HT-29 (cell line): ENCODE results near the gene NR1D1. TPM values are rescaled to one million over a fixed set of nuclear protein-coding genes. Genes with fewer than 3 reads are reported as not detected.

Source experiments
- DNase-seq: peaks from one replicate; pipeline ENCODE4 v3.0.0-alpha.2; 2015; ENCODE audit warnings: low spot score
- total RNA-seq: library from RNA; depleted of rRNA; stranded (reverse); fragments of >200 nt; shearing (Covaris generic); gene quantifications from 2 replicates; pipeline ENCODE4 v1.2.3, GENCODE V29; 2014

NR1D1 gene
- total RNA-seq, 1 experiment from 2014 or later = 25.7 TPM

- DNase-seq = no peak
Measured at GRCh38 chr17:40097087-40097486, 3.3 kb downstream of the NR1D1 start.

GRCh38 chr17:40095944-40096791 lies 4.2 kb downstream of the NR1D1 start:
- no peak for DNase-seq

GRCh38 chr17:40095351-40095943 lies 4.9 kb downstream of the NR1D1 start:
- no peak for DNase-seq

GRCh38 chr17:40094874-40095273 lies 5.5 kb downstream of the NR1D1 start:
- DNase-seq = no peak

DNA sequence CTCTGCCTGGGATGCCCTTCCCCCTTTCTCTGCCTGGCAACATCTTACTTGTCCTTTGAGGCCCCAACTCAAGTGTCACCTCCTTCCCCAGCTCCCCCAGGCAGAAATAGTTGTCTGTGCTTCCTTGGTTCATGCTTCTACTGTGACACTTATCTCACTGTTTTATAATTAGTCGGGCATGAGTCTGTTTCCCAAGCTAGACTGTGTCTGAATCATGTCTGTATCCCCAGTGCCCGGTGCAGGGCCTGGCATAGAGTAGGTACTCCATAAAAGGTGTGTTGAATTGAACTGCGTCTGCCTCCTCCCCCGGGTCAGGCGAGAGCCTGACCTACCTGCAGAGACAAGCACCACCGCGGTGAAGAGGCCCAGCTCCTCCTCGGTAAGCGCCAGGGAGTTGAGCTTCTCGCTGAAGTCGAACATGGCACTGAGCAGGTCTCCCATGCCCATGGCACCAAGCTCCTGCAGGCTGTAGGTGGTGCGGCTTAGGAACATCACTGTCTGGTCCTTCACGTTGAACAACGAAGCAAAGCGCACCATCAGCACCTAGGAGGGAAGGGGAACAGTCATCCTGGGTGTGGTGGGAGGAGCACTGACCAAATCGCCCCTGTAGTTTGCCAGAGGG lies 6.7 kb downstream of the NR1D1 start:
- DNase-seq = no peak

- DNase-seq = no peak
Measured at GRCh38 chr17:40093005-40093579, 7.3 kb downstream of the NR1D1 start.

- DNase-seq = no peak
Measured at GRCh38 chr17:40092581-40092980, 7.8 kb downstream of the NR1D1 start.

DNA sequence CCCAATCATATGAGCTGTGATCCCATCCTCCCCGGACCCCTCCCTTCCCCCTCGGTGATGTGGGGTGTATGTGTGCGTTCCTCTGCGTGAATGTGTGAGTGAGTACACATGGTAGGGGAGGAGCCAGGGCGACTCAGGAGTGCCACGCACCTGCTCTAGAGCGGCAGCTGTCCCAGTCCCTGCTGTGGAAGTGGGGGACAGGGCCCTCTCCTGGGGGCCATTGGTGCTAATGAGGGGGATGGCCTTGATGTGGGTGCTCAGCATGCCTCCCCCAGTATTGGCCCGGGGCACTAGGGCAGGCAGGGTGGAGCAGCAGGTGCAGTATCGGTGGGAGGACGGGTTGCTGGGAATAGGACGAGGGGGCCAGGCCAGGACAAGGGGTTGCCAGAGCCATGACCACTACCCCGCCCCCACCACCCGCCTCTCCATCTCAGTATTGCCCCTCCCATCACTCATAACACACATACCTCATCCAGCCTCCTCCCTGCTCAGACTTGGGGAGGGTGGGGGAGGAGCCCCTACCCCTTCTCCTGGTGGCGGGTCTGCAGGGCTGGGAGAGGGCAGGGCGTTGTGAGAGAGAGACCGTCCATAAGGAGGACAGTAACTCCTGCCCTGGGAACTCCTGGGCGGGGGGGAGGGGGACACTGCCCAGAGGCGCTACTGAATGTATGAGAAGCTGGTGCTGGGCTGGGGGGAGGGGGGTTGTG lies 8.5 kb downstream of the NR1D1 start:
- DNase-seq = no peak

DNA sequence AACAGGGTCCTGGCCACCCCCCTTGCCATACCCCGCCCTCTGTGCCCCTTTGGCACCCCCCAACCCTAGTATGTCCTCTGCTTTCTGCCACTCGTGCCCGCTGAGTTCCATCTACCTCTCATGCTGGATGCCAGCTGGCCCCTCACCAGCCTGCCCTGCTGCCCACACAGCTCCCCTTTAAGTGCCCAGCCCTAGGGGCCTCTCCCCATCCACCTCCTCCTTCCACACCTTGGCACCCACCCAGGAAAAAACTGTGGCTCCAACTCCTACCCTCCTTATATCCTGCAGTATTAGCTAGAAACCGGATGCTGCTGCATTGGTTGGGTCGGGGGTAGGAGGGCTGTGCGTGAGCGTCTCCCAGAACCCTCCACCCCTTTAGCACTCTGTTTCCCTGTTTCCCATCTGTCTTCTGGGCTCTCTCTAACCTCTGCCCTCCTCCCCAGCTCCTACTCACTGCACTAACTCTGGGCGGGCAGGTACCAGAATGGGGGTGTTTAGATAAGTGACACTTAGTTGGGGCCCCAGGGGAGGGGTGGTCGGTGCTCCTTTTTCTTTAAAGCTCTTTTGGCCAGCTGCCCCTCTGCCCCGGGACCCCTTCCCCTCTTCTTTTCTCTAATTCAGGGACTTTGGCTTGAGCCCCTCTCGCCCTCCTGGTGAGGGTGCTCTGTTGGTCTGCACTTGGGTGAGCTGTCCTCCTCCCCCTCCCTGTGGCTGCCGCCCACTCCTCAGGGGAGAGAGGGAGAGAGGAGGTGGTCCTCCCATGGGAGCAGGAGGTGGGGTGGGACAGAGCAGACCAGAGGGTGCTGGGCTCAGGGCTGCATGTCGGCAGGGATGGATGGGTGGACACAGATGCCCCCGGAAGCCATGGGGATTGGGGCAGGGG lies 9.9 kb downstream of the NR1D1 start:
- no peak for DNase-seq

GRCh38 chr17:40089077-40089895 lies 11.1 kb downstream of the NR1D1 start:
- no peak for DNase-seq

DNA sequence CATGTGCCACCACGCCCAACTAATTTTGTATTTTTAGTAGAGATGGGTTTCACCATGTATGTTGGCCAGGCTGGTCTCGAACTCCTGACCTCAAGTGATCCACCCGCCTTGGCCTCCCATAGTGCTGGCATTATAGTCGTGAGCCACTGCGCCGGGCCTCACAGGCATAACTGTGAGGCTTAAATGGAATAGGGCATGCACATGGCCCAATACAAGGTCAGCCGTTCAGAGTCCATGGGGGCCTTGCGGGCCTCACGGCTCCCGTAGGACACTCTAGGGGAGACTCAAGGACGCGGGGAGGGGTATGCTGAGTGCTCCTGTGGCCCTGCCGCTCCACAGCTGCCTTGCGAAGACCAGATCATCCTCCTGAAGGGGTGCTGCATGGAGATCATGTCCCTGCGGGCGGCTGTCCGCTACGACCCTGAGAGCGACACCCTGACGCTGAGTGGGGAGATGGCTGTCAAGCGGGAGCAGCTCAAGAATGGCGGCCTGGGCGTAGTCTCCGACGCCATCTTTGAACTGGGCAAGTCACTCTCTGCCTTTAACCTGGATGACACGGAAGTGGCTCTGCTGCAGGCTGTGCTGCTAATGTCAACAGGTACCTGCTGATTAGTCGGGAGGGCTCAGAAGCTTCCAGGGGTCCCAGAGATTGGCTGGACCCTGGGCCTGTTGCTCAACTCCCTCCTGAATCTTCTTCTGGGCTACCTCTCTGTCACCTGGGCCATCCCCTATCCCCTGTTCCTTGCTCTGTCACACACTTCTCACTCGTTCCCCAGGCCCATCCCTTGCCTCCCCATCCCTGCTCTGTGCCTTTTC lies 12.3 kb downstream of the NR1D1 start:
- DNase-seq = no peak

DNA sequence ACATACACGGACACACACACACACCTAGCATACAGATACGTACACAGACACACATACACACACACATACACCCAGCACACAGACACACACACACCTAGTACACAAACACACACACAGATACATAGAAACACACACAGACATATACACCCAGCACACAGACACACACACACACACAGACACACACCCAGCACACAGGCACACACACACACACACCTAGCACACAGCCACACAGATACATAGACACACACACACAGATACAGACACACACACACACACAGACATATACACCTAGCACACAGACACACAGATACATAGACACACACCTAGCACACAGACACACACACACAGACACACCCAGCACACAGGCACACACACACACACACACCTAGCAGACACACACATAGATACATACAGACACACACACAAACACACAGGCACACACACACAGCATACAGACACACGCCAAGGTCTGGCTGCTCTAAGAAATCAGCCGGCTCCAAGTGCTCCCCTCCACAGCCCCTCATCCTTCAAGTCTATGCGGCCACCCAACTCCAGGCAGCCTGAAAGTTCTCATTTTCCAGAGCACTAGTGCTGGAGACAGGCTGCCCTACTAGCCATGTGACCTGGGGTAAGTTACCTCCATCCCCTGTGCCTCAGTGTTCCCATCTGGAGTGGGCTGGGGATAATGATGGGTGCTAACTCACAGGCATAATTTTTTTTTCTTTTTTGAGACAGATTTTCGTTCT lies 13.2 kb downstream of the NR1D1 start:
- no peak for DNase-seq

- peak; percentile 62 for DNase-seq
Measured at GRCh38 chr17:40086150-40087044, 14.0 kb downstream of the NR1D1 start.

DNA sequence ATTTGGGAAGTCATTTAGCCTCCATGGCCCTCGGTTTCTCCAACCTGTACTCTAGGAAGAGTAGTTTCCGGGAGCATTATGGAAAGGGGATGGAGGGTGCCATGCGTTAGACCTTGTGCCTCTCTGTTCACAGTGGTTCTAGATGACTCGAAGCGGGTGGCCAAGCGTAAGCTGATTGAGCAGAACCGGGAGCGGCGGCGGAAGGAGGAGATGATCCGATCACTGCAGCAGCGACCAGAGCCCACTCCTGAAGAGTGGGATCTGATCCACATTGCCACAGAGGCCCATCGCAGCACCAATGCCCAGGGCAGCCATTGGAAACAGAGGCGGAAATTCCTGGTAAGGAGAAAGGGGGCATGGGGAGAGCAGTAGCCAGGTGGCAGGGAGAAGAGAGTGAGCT lies 15.9 kb downstream of the NR1D1 start:
- DNase-seq = no peak

GRCh38 chr17:40079545-40079944 lies 20.8 kb downstream of the NR1D1 start:
- DNase-seq = no peak

DNA sequence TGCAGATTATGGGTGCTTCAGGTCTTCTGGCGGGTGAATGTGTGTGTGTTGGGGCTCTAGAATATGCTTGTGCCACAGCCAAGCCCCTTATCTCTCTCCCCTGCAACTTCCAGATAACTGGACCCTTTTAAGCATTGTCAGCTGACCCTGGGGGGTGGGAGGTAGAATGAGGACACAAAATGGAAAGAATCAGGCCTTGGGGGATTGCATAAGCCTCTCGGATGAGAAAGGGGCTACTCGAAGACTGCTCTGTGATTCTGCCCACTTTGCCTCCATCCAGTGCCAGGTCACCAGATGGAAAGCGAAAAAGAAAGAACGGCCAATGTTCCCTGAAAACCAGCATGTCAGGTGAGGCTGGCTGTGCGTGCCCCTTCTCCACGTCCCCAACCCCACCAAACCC lies 23.8 kb downstream of the NR1D1 start:
- no peak for DNase-seq

- DNase-seq = no peak
Measured at GRCh38 chr17:40075942-40076498, 24.4 kb downstream of the NR1D1 start.
